Measurements from ENCODE around the gene PTPRM.

DNA sequence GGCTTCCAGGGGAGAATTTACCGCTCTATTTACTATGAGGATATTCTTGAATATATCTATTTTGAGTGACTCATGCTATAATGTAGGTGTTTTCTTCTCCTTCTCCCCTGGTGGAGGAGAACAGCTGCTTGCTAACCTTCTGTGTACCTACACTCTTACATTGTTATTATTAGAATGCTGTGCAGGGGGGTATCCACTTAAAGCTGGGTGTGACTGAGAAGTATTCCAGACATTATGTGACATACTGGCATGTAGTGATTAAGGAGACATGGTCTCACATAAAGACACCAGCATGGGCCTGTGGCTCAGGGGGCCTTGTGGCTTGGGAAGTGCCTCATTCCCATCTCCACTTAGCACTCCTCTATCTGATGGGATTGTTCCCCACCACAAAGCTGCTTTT, 287.9 kb downstream of the PTPRM start:
- TF ChIP-seq POLR2AphosphoS5 (IDR thresholded peaks at IDR 0.05; ENCODE audit: low read depth, low read length): no peak
- no peak for TF ChIP-seq POLR2A (IDR thresholded peaks at IDR 0.05; ENCODE audit: low read depth, low read length)

Data from GM12892 (cell line).